Measurements from ENCODE around the gene MYLK.
"Not testable (repeated sequence)": the region's sequence is repeated elsewhere in the genome, so short reads cannot be mapped to it uniquely, and the experiment has no call there.

MYLK gene

GRCh38 chr3:123716411-123716810 is 167.7 kb downstream of the MYLK start:
- no peak for DNase-seq

- no peak for DNase-seq
Observed at GRCh38 chr3:123713211-123713610, 170.9 kb downstream of the MYLK start.

- no peak for DNase-seq
Observed at GRCh38 chr3:123712077-123712860, 171.9 kb downstream of the MYLK start.

GRCh38 chr3:123711356-123711755 is 172.8 kb downstream of the MYLK start:
- DNase-seq = no peak

GRCh38 chr3:123708531-123708930 is 175.6 kb downstream of the MYLK start:
- no peak for DNase-seq

- DNase-seq = not testable (repeated sequence)
Observed at GRCh38 chr3:123707641-123708040, 176.5 kb downstream of the MYLK start.

GRCh38 chr3:123706871-123707270 is 177.3 kb downstream of the MYLK start:
- no peak for DNase-seq

- DNase-seq = no peak
Observed at GRCh38 chr3:123705488-123706285, 178.4 kb downstream of the MYLK start.

- not testable (repeated sequence) for DNase-seq
Observed at GRCh38 chr3:123703663-123704062, 180.5 kb downstream of the MYLK start.

GRCh38 chr3:123702720-123703119 is 181.4 kb downstream of the MYLK start:
- no peak for DNase-seq

GRCh38 chr3:123702057-123702456 is 182.1 kb downstream of the MYLK start:
- peak; percentile 32 for DNase-seq

- no peak for DNase-seq
Observed at GRCh38 chr3:123700791-123701722, 183.1 kb downstream of the MYLK start.

GRCh38 chr3:123698813-123699212 is 185.3 kb downstream of the MYLK start:
- DNase-seq = no peak

- no peak for DNase-seq
Observed at GRCh38 chr3:123696808-123697207, 187.3 kb downstream of the MYLK start.

- no peak for DNase-seq
Observed at GRCh38 chr3:123695731-123696640, 188.1 kb downstream of the MYLK start.

GRCh38 chr3:123695152-123695551 is 189.0 kb downstream of the MYLK start:
- no peak for DNase-seq

GRCh38 chr3:123694366-123695087 is 189.6 kb downstream of the MYLK start:
- no peak for DNase-seq

GRCh38 chr3:123693584-123694190 is 190.4 kb downstream of the MYLK start:
- DNase-seq = no peak

GRCh38 chr3:123692671-123693070 is 191.5 kb downstream of the MYLK start:
- no peak for DNase-seq

GRCh38 chr3:123692041-123692440 is 192.1 kb downstream of the MYLK start:
- no peak for DNase-seq

- DNase-seq = no peak
Observed at GRCh38 chr3:123689831-123690230, 194.3 kb downstream of the MYLK start.

All from stimulated activated CD8-positive, alpha-beta memory T cell treated with anti-CD3 and anti-CD28 coated beads, Interleukin-4, amount 100 ng/mL, for 48 hours (primary cell).